HS-5 (cell line): ENCODE results near the gene ZFYVE28.

Experiments used
- DNase-seq: peaks from one replicate; pipeline ENCODE4 v3.0.0-alpha.2; 2012; ENCODE audit warnings: low read depth

The ZFYVE28 gene

GRCh38 chr4:2331519-2332200 is 86.8 kb downstream of the ZFYVE28 start:
- DNase-seq, result no peak

DNA sequence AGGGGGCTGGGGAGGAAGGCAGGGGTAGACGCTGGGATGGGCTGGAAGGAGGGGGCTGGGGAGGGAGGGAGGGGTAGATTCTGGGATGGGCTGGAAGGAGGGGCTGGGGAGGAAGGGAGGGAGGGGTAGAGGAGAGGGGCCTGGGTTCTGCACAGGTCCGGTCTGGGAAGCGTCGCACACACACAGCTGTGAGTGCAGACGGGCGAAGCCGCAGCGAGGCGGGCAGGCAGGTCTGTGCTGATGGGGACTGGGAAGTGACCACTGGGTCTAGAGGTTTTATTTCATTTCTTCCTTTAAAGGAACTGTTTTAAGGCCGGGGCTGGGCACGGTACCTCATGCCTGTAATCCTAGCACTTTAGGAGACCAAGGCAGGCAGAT is 87.4 kb downstream of the ZFYVE28 start:
- no peak for DNase-seq

GRCh38 chr4:2330091-2331042 is 88.1 kb downstream of the ZFYVE28 start:
- peak; percentile 89 for DNase-seq

DNA sequence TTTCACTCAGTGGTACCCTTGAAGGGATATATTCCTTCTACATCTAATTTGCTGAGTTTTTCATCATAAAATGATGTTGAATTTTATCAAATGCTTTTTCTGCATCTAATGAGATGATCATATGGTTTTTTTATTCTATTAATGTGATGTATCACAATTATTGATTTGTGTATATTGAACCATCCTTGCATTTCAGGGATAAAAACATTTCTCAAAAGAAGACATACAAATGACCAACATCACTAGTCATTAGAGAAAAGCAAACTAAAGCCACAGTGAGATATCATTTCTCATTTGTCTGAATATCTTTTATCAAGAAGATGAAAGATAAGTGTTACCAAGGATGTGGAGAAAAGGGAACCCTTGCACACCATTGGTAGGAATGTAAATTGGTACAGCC is 90.9 kb downstream of the ZFYVE28 start:
- DNase-seq, result no peak

- no peak for DNase-seq
These were observed 93.6 kb downstream of the ZFYVE28 start for GRCh38 chr4:2324891-2325290.

DNA sequence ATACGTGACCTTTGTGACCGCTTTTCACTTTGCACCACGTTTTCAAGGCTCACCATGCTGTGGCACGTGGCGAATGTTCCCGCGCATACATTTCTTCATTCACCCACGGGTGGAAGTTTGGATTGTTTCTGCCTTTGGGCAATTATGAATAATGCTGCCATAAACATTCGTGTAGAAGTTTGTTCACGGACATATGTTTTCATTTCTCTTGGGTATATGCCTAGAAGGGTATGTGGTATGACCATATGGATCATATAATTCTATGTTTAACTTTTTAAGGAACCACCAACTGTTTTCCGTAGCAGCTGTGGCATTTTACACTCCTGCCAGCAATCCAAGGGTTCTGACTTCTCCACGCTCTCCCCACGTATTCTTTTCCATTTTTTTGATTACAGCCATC is 95.6 kb downstream of the ZFYVE28 start:
- no peak for DNase-seq

DNA sequence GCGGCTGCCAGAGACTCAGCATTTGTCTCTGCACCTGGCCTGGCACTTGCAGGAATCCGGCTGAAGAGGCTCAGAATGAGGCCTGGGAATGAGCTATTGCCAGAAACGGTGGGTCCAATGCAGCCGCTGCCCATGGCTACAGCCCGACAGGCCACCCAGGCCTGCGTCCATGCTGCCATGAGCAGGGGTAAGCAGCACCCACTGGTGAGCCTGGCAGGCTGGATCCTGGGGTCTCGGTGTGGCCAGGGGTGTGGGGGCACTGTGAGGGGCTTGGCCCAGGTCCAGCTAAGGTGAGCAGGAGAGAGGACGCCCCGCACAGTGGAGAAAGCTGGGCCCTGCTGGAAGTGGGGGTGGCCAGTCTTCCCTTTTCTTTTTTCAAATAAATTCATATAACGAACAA is 96.2 kb downstream of the ZFYVE28 start:
- DNase-seq, result no peak

DNA sequence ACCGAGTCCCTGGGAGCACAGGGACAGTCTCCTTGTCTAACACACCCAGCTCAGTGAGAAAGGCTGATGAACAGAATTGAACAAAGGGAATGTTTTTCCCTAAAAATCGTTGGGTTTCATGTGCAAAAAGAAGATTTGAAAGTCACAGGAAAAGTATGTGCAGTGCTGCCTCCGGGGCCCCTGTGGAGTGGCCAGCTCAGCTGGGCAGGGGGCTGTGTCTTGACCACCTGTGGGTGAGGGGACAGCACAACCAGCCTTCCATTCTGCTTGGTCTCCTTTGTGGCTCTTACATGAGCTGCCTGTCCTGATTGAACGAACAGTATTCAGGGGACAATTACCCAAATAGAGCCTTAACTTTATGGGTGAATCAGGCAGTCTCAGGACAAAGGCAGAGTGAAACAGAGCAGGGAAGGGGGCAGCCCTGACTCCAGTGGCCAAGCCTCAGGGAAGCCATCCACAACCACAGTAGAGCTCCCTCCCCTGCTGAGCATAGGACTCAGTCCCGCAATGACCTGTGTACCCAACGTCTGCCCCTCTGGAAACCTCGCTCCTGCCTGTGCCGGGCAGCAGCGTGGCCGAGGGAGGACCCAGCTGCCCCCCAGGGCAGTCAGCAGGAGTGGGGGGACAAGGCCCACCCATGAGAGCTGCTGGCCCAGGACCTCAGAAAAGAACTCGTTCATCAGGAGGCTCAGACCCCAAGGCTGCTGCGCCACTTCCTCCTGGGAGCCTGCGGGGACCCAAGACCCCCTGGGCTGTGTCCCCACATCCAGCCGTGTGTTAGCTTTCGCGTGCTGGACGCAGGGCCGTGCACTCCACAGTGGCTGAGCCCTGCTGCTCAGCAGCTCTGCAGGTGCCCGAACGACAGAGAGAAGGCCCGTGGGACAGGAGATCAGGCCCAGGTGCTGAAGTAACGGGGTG is 96.9 kb downstream of the ZFYVE28 start:
- DNase-seq, result no peak

- no peak for DNase-seq
These were observed 97.7 kb downstream of the ZFYVE28 start for GRCh38 chr4:2320746-2321145.

DNA sequence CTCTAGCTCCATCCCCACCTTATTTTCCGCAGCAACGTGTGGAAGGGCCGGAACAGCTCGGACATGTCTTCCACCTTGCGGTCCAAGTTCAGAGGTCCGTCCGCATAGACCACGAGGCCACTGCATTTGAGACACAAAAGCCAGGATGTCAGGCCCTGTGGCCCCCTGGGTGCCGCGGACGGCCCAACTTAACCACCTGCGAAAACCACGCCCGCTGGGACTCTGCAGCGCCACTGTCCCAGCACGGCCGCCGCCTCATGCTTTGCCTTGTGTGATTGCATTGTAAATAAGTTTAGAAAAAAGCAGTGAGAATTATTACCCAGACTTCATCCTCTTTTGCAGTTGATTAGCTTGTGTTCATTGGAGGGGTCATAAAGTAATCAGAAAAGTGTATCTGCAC is 98.3 kb downstream of the ZFYVE28 start:
- no peak for DNase-seq

GRCh38 chr4:2318885-2319284 is 99.6 kb downstream of the ZFYVE28 start:
- DNase-seq, result no peak

DNA sequence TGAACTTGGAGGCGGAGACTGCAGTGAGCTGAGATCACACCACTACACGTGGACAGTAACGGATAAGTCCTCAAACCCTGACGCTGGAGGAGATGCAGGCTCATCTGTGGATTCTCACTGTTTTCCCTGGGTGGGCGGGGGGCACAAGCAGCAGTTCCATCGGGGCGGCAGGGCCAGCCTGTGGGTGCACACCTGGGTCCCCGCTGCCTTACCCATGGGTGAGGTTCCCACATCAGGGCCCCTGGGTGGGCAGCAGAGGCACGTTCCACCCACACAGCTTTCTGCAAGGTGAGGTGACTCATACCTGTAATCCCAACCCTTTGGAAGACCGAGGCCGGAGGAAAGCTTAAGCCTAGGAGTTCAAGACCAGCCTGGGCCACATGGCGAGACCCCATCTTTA is 100.0 kb downstream of the ZFYVE28 start:
- DNase-seq, result no peak

DNA sequence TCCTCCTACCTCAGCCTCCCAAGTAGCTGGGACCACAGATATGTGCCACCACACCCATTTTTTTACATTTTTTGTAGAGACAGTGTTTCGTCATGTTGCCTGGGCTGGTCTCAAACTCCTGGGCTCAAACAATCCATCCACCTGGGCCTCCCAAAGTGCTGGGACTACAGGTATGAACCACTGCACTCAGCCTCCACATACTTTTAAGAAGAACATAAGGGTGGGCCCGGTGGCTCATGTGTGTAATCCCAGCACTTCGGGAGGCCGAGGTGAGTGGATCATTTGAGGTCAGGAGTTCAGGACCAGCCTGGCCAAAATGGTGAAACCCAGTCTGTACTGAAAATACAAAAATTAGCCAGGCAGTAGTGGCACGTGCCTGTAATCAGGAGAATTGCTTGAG is 105.1 kb downstream of the ZFYVE28 start:
- DNase-seq, result no peak

DNA sequence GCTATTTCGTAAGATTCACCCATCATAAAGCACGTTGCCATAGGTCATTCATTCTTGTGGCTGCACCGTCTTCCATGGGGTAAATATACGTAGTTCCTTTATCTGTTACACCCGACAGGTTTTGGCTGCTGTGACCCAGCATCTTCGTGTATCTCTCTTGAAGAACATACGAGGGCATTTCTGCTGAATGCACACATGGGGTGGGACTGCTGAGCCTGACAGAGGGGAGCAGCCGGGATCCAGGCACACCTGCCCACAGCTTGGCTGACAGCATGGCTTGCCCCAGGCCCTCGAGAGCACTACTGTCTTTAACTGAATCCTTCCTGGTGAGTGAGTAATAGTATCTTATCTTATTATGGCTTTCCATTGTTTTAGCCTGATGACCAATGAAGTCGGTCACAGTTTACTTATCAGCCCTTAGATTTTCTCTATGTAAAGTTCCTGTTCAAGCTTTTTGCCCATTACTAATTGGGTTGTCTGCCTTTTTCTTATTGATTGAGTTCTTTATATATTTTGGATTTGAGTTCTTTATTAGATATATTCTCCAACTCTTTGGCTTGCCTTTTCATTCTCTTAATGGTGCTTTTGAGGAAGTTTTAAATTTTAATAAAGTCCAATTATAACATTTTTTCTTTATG is 111.6 kb downstream of the ZFYVE28 start:
- DNase-seq, result no peak

DNA sequence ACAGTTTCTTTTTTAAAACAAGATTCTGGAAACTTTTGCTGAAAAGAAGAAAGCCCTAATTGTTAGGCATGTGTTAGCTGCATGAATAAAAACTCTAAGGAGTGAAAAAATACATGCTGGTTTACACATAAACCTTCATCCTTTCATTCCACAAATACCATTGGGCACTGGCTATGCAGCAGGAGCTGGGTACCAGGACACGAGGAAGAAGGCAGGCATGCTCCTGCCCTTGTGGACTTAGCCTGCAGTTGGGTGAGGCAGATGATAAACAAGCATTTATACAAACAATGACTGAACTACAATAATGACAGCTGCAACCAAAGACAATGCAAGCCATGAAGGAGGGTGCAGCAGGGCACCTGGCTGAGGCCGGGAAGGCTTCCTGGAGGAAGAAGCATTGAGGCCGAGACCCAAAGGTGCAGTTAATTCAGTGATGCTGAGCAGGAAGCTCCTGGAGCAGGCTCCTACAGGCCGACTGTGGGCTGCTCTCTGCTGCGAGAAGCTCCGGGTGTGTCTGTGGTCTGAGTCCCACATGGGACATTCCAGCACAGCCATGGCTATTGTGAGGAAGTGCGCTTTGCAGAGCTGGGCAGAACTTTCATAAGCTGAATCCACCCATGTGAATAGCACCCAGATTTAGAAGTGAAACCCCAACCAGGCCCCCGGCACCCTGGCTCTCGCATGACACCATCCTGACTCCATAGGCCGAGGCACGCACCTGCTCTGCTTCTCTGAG is 112.5 kb downstream of the ZFYVE28 start:
- DNase-seq, result no peak

DNA sequence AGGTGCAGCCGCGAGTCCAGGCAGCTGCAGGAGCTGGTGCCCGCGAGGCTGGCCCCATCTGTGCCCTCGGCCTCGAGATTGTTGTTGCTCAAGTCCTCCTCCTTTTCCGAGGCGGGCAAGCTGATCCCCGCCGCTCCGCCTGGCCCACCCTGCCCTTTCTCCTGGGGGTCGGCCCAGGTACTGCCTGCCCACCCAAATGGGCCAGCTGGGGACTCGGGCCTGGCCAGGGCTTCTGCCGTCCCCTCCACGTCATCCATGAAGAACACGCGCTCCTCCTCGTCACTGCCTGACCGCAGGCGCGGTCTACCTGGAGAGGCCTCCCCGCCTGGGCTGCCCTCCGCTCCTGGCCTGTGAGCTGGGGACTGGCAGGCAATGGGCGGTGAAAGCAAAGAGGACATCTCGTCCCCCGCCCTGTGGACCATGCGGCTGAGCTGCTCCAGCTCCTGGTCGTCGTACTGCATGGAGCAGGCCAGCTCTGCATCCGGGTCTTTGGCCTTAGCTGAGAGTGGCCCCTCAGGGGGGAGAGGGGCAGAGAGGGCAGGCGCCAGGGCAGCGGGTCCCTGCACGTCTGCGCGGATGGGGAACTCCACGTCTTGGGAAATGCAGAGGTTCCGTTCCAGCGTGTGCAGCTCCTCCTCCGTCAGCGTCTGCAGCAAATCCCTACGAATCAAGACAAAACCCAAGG is 113.4 kb downstream of the ZFYVE28 start:
- DNase-seq, result no peak

DNA sequence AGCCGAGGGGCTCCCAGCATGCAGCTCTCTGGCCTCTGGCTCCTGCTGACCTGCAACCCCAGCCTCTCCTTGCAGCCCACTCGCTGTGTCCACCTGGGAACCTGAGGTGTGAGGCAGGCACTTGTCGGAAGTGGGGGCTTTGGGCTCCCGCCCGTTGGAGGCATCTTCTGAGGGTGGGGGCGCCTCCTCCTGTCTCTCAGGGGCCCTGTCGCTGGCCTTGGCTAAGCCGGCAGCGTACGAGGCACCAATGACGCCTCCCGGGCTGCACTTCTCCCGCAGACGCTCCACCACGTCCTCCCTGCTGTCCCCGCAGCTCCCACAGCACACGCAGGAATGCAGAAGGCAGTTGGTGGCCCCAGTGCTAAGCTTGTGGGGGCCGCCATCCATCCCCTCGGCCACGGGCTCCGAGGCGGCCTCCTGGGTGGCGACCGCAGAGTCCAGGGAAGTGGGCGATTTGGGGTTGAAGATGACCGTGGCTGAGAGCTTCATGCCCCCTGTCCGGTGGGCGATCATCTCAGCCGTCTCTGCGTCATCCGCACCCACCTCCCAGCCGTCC is 114.0 kb downstream of the ZFYVE28 start:
- no peak for DNase-seq

DNA sequence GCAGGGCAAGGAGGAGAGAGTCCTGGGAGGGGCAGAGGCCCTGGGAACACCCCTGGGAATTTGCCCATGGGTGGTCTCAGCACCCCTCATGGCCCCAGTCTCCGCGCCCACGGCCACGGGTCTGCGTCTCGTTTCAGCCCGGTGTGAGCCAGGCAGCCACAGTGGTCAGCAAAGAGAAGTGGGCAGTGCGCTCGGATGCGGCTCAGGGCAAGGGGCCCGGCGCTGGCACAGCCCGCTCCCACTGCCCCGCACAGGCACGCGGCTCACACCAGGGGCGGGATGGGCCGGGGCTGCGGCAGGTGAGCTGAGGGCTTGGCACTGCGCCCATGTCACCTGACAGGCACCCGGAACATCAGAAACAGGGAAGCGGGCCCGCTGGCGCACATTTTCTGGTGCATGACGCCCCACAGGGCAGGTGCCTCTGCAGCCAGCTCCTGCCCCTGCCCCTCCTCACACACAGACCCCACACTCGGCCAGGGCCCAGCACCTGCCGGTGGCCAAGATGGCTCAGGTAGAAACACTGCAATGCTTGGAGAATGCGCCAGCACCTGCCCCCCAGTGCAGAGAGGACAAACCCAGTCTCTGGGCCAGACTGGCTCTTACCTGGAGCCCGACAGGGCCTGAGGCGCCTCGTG is 114.6 kb downstream of the ZFYVE28 start:
- DNase-seq, result no peak

DNA sequence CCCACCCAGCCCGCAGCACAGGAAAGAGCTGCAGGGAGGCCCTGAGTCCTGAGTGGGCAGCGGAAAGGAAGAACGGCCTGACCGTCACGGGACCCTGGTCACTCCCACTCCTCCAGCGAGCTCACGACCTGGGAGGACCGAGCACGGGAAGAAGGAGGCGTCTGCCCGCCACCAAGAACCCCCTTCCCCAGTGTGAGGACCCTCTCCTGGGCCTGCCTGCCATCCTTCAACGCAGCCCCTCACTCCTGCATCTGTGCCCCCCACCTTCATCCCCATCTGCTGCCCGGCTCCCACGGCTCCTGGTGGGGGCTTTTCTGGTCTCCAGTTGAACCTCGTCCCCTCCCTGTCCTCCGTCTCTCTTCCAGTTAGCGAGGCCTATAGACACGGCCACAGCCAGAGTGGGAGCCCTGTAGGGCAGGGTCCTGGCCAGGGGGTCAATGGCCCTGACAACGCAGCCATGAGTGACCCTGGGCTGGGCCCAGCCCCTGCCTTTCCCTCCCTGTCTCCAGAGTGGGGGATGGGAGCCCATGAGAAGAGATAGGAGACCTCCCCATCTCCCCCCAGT is 115.2 kb downstream of the ZFYVE28 start:
- no peak for DNase-seq
